Loucy (cell line): ENCODE measurements around the gene NDUFA6.

Source experiments
- EZH2phosphoT487 ChIP-seq: fragments of 200-600 bp; IDR thresholded peaks from 2 replicates; pipeline ENCODE4 v1.6.1; 2018; ENCODE audit warnings: antibody characterized with exemption, mild to moderate bottlenecking, moderate library complexity, borderline replicate concordance
- TF ChIP-seq, protein P1 (sequence below): fragments of 200-600 bp; sonication (generic); conservative IDR thresholded peaks from 2 replicates; pipeline ENCODE4 v1.5.1; 2014; ENCODE audit warnings: mild to moderate bottlenecking, antibody characterized with exemption, low read length

- TF ChIP-seq, protein P1, sequence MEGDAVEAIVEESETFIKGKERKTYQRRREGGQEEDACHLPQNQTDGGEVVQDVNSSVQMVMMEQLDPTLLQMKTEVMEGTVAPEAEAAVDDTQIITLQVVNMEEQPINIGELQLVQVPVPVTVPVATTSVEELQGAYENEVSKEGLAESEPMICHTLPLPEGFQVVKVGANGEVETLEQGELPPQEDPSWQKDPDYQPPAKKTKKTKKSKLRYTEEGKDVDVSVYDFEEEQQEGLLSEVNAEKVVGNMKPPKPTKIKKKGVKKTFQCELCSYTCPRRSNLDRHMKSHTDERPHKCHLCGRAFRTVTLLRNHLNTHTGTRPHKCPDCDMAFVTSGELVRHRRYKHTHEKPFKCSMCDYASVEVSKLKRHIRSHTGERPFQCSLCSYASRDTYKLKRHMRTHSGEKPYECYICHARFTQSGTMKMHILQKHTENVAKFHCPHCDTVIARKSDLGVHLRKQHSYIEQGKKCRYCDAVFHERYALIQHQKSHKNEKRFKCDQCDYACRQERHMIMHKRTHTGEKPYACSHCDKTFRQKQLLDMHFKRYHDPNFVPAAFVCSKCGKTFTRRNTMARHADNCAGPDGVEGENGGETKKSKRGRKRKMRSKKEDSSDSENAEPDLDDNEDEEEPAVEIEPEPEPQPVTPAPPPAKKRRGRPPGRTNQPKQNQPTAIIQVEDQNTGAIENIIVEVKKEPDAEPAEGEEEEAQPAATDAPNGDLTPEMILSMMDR: no peak
- TF ChIP-seq EZH2phosphoT487: no peak
Measured at GRCh38 chr22:42078469-42079318, 11.9 kb downstream of the NDUFA6 start.
